WTC11 (cell line): Measurements from ENCODE around the gene HBE1. TPM values are rescaled to one million over a fixed set of nuclear protein-coding genes. Genes with fewer than 3 reads are reported as not detected.

Experiments
- ATAC-seq: fragments of 200-7000 bp; cut with Tn5 transposase; 2 replicates; pipeline ENCODE4 v1.10.0; 2021; ENCODE audit warnings: mild to moderate bottlenecking, moderate library complexity
- CTCF ChIA-PET: fragments of 300-600 bp; sonication (Branson Sonifier 250); formaldehyde crosslinking; loops from one replicate; lab custom pipeline; 2021; ENCODE audit warnings: antibody characterized with exemption; lab: Charles Lee
- POLR2A ChIA-PET: fragments of 350-600 bp; sonication (Branson Sonifier 250); formaldehyde crosslinking; loops from one replicate; lab custom pipeline; 2021; ENCODE audit warnings: antibody characterized with exemption; lab: Charles Lee
- DNase-seq: peaks from one replicate; pipeline ENCODE4 v3.0.0; 2021; ENCODE audit warnings: low spot score
- H3K27ac Mint-ChIP-seq: 2 replicates; pipeline ENCODE4 v1.8.0; 2021; ENCODE audit warnings: mixed read lengths
- H3K27me3 Mint-ChIP-seq: 2 replicates; pipeline ENCODE4 v1.8.0; 2021; ENCODE audit warnings: low read depth, mild to moderate bottlenecking, moderate library complexity, mixed read lengths
- H3K36me3 Mint-ChIP-seq: 2 replicates; pipeline ENCODE4 v1.8.0; 2021; ENCODE audit warnings: mixed read lengths
- H3K4me1 Mint-ChIP-seq: 2 replicates; pipeline ENCODE4 v1.8.0; 2022; ENCODE audit warnings: mixed read lengths
- H3K4me3 Mint-ChIP-seq: 2 replicates; pipeline ENCODE4 v1.8.0; 2021; ENCODE audit warnings: mild to moderate bottlenecking, moderate library complexity, mixed read lengths
- H3K9me3 Mint-ChIP-seq: 2 replicates; pipeline ENCODE4 v1.8.0; 2021; ENCODE audit warnings: mixed read lengths
- EMX1 ChIP-seq: fragments of 250-450 bp; sonication (Bioruptor Pico); IDR thresholded peaks from 2 replicates; pipeline ENCODE4 v1.8.0; 2021; ENCODE audit warnings: mild to moderate bottlenecking
- ETV6 ChIP-seq: sonication (generic); formaldehyde crosslinking; IDR thresholded peaks from 2 replicates; pipeline ENCODE4 v1.8.1; 2022; ENCODE audit warnings: mild to moderate bottlenecking, missing genetic modification reagents
- GTF2I ChIP-seq: fragments of 250-450 bp; sonication (Bioruptor Pico); conservative IDR thresholded peaks from 2 replicates; pipeline ENCODE4 v1.4.0; 2021; ENCODE audit warnings: mild to moderate bottlenecking
- JAZF1 ChIP-seq: fragments of 250-450 bp; sonication (Bioruptor Pico); IDR thresholded peaks from 2 replicates; pipeline ENCODE4 v1.9.0; 2021; ENCODE audit warnings: moderate library complexity, mild to moderate bottlenecking, inconsistent platforms
- MXD4 ChIP-seq: fragments of 250-450 bp; sonication (Bioruptor Pico); IDR thresholded peaks from 2 replicates; pipeline ENCODE4 v1.8.0; 2021; ENCODE audit warnings: mild to moderate bottlenecking, moderate library complexity, borderline replicate concordance
- NFYB ChIP-seq: sonication (generic); formaldehyde crosslinking; conservative IDR thresholded peaks from 2 replicates; pipeline ENCODE4 v1.8.0; 2022; ENCODE audit warnings: low read depth, missing genetic modification reagents
- SMAD4 ChIP-seq: sonication (generic); formaldehyde crosslinking; IDR thresholded peaks from 2 replicates; pipeline ENCODE4 v1.8.0; 2022; ENCODE audit warnings: mild to moderate bottlenecking, missing genetic modification reagents
- TCF7 ChIP-seq: sonication (generic); formaldehyde crosslinking; IDR thresholded peaks from 2 replicates; pipeline ENCODE4 v1.8.0; 2022; ENCODE audit warnings: mild to moderate bottlenecking, low read depth, missing genetic modification reagents, moderate library complexity
- ZBTB21 ChIP-seq: sonication (generic); formaldehyde crosslinking; IDR thresholded peaks from 2 replicates; pipeline ENCODE4 v1.8.1; 2023; ENCODE audit warnings: mild to moderate bottlenecking, missing genetic modification reagents, borderline replicate concordance
- ZNF121 ChIP-seq: sonication (generic); formaldehyde crosslinking; IDR thresholded peaks from 2 replicates; pipeline ENCODE4 v1.8.0; 2023; ENCODE audit warnings: missing genetic modification reagents
- ZNF232 ChIP-seq: sonication (generic); formaldehyde crosslinking; IDR thresholded peaks from 2 replicates; pipeline ENCODE4 v1.8.0; 2022; ENCODE audit warnings: mild to moderate bottlenecking, missing genetic modification reagents
- ZNF396 ChIP-seq: fragments of 250-450 bp; sonication (Bioruptor Pico); IDR thresholded peaks from 2 replicates; pipeline ENCODE4 v1.8.0; 2021; ENCODE audit warnings: mild to moderate bottlenecking, moderate library complexity, borderline replicate concordance
- total RNA-seq: library from RNA; stranded (reverse); gene quantifications from 3 replicates; pipeline ENCODE4 v1.2.3, GENCODE V29; 2021
- TF ChIP-seq, protein P1 (sequence below): sonication (generic); formaldehyde crosslinking; IDR thresholded peaks from 2 replicates; pipeline ENCODE4 v1.8.0; 2022; ENCODE audit warnings: missing genetic modification reagents
- TF ChIP-seq, protein P2 (sequence below): fragments of 250-450 bp; sonication (Bioruptor Pico); conservative IDR thresholded peaks from 2 replicates; pipeline ENCODE4 v1.9.0; 2021; ENCODE audit warnings: mild to moderate bottlenecking
- TF ChIP-seq, protein P3 (sequence below): sonication (generic); formaldehyde crosslinking; IDR thresholded peaks from 2 replicates; pipeline ENCODE4 v1.8.1; 2023; ENCODE audit warnings: mild to moderate bottlenecking, missing genetic modification reagents
- TF ChIP-seq, protein P4 (sequence below): fragments of 250-450 bp; sonication (Bioruptor Pico); IDR thresholded peaks from 2 replicates; pipeline ENCODE4 v1.9.0; 2021; ENCODE audit warnings: mild to moderate bottlenecking
- TF ChIP-seq, protein P5 (sequence below): sonication (generic); formaldehyde crosslinking; conservative IDR thresholded peaks from 2 replicates; pipeline ENCODE4 v1.8.1; 2022; ENCODE audit warnings: mild to moderate bottlenecking, missing genetic modification reagents
- TF ChIP-seq, protein P6 (sequence below): fragments of 250-450 bp; sonication (Bioruptor Pico); IDR thresholded peaks from 2 replicates; pipeline ENCODE4 v1.9.0; 2021; ENCODE audit warnings: mild to moderate bottlenecking, borderline replicate concordance

HBE1 gene
- total RNA-seq, 1 experiment from 2014 or later, result 3.1 TPM

DNA sequence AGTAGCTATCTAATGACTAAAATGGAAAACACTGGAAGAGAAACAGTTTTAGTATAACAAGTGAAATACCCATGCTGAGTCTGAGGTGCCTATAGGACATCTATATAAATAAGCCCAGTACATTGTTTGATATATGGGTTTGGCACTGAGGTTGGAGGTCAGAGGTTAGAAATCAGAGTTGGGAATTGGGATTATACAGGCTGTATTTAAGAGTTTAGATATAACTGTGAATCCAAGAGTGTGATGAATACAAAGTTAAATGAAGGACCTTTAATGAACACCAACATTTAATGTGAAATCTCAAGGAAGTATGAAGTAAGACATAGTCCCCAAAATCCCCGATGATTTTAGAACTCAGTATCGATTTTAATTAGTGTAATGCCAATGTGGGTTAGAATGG, 32.3 kb downstream of the HBE1 start (continued):
- TF ChIP-seq, protein P1, sequence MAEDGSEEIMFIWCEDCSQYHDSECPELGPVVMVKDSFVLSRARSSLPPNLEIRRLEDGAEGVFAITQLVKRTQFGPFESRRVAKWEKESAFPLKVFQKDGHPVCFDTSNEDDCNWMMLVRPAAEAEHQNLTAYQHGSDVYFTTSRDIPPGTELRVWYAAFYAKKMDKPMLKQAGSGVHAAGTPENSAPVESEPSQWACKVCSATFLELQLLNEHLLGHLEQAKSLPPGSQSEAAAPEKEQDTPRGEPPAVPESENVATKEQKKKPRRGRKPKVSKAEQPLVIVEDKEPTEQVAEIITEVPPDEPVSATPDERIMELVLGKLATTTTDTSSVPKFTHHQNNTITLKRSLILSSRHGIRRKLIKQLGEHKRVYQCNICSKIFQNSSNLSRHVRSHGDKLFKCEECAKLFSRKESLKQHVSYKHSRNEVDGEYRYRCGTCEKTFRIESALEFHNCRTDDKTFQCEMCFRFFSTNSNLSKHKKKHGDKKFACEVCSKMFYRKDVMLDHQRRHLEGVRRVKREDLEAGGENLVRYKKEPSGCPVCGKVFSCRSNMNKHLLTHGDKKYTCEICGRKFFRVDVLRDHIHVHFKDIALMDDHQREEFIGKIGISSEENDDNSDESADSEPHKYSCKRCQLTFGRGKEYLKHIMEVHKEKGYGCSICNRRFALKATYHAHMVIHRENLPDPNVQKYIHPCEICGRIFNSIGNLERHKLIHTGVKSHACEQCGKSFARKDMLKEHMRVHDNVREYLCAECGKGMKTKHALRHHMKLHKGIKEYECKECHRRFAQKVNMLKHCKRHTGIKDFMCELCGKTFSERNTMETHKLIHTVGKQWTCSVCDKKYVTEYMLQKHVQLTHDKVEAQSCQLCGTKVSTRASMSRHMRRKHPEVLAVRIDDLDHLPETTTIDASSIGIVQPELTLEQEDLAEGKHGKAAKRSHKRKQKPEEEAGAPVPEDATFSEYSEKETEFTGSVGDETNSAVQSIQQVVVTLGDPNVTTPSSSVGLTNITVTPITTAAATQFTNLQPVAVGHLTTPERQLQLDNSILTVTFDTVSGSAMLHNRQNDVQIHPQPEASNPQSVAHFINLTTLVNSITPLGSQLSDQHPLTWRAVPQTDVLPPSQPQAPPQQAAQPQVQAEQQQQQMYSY, result no peak

DNA sequence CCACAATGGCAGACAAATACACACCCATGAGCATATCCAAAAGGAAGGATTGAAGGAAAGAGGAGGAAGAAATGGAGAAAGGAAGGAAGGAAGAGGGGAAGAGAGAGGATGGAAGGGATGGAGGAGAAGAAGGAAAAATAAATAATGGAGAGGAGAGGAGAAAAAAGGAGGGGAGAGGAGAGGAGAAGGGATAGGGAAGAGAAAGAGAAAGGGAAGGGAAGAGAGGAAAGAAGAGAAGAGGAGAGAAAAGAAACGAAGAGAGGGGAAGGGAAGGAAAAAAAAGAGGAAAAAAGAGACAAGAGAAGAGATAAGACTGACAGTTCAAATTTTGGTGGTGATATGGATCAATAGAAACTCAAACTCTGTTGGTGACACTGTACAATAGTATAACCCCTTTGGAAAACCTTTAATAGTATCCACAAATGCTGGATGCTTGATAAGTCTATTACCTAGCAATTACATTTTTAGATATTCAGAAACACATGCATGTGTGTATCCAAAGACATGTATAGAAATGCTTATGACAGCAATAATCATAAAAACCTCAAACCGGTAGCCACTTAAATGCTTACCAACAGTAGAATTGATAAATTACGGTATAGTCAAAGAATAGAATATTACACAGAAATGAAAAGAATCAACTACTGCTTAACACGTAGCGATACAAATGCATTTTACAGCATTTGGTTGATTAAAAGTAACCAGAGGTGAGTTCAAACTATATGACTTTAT, 34.2 kb downstream of the HBE1 start:
- no peak for ATAC-seq
- ChIA-PET CTCF (no interaction called here), POLR2A (no interaction called here)
- H3K4me1 Mint-ChIP-seq, result no peaks in the 10 kb centered on the region
- H3K36me3 Mint-ChIP-seq, result no peaks in the 10 kb centered on the region
- TF ChIP-seq JAZF1 (CRISPR knock-in tag), result no peak
- no peak for TF ChIP-seq GTF2I (CRISPR knock-in tag)
- TF ChIP-seq ETV6 (CRISPR knock-in tag), result no peak
- TF ChIP-seq NFYB (CRISPR knock-in tag), result no peak
- TF ChIP-seq, protein P2, sequence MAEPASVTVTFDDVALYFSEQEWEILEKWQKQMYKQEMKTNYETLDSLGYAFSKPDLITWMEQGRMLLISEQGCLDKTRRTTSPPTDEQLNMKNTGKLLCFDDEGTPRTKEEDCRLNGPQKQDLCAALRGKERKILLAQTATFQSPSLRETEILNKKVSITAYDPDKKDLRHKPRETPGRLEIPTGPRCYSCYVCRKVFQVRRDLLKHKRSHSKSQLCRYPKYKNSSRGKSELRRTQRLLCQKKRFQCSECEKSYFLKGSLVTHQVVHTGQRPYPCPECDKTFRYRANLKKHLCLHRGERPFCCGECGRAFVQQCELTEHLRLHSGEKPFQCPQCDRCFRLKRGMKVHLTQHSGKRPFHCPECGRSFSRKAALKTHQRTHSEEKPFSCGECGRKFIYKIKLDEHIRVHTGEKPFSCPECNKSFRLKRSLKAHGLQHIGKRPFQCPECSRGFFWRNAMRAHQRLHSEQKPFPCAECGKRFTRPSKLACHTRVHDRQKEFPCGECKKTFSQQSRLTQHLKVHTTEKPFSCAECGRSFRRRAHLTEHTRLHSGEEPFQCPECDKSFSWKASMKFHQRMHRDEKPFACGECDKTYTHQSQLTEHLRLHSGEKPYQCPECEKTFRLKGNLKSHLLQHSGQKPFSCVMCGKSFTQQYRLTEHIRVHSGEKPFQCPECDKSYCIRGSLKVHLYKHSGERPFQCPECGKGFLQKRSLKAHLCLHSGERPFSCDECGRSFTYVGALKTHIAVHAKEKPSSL, result no peak
- TF ChIP-seq, protein P3, sequence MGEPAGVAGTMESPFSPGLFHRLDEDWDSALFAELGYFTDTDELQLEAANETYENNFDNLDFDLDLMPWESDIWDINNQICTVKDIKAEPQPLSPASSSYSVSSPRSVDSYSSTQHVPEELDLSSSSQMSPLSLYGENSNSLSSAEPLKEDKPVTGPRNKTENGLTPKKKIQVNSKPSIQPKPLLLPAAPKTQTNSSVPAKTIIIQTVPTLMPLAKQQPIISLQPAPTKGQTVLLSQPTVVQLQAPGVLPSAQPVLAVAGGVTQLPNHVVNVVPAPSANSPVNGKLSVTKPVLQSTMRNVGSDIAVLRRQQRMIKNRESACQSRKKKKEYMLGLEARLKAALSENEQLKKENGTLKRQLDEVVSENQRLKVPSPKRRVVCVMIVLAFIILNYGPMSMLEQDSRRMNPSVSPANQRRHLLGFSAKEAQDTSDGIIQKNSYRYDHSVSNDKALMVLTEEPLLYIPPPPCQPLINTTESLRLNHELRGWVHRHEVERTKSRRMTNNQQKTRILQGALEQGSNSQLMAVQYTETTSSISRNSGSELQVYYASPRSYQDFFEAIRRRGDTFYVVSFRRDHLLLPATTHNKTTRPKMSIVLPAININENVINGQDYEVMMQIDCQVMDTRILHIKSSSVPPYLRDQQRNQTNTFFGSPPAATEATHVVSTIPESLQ (CRISPR knock-in tag), result no peak
- no peak for TF ChIP-seq ZBTB21 (CRISPR knock-in tag)
- no peak for TF ChIP-seq MXD4
- TF ChIP-seq, protein P4, sequence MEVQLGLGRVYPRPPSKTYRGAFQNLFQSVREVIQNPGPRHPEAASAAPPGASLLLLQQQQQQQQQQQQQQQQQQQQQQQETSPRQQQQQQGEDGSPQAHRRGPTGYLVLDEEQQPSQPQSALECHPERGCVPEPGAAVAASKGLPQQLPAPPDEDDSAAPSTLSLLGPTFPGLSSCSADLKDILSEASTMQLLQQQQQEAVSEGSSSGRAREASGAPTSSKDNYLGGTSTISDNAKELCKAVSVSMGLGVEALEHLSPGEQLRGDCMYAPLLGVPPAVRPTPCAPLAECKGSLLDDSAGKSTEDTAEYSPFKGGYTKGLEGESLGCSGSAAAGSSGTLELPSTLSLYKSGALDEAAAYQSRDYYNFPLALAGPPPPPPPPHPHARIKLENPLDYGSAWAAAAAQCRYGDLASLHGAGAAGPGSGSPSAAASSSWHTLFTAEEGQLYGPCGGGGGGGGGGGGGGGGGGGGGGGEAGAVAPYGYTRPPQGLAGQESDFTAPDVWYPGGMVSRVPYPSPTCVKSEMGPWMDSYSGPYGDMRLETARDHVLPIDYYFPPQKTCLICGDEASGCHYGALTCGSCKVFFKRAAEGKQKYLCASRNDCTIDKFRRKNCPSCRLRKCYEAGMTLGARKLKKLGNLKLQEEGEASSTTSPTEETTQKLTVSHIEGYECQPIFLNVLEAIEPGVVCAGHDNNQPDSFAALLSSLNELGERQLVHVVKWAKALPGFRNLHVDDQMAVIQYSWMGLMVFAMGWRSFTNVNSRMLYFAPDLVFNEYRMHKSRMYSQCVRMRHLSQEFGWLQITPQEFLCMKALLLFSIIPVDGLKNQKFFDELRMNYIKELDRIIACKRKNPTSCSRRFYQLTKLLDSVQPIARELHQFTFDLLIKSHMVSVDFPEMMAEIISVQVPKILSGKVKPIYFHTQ (CRISPR knock-in tag), result no peak
- TF ChIP-seq ZNF121 (CRISPR knock-in tag), result no peak
- TF ChIP-seq EMX1, result no peak
- TF ChIP-seq, protein P5, sequence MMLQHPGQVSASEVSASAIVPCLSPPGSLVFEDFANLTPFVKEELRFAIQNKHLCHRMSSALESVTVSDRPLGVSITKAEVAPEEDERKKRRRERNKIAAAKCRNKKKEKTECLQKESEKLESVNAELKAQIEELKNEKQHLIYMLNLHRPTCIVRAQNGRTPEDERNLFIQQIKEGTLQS (CRISPR knock-in tag), result no peak
- no peak for TF ChIP-seq SMAD4 (CRISPR knock-in tag)
- no peak for TF ChIP-seq ZNF396 (CRISPR knock-in tag)
- TF ChIP-seq, protein P6, sequence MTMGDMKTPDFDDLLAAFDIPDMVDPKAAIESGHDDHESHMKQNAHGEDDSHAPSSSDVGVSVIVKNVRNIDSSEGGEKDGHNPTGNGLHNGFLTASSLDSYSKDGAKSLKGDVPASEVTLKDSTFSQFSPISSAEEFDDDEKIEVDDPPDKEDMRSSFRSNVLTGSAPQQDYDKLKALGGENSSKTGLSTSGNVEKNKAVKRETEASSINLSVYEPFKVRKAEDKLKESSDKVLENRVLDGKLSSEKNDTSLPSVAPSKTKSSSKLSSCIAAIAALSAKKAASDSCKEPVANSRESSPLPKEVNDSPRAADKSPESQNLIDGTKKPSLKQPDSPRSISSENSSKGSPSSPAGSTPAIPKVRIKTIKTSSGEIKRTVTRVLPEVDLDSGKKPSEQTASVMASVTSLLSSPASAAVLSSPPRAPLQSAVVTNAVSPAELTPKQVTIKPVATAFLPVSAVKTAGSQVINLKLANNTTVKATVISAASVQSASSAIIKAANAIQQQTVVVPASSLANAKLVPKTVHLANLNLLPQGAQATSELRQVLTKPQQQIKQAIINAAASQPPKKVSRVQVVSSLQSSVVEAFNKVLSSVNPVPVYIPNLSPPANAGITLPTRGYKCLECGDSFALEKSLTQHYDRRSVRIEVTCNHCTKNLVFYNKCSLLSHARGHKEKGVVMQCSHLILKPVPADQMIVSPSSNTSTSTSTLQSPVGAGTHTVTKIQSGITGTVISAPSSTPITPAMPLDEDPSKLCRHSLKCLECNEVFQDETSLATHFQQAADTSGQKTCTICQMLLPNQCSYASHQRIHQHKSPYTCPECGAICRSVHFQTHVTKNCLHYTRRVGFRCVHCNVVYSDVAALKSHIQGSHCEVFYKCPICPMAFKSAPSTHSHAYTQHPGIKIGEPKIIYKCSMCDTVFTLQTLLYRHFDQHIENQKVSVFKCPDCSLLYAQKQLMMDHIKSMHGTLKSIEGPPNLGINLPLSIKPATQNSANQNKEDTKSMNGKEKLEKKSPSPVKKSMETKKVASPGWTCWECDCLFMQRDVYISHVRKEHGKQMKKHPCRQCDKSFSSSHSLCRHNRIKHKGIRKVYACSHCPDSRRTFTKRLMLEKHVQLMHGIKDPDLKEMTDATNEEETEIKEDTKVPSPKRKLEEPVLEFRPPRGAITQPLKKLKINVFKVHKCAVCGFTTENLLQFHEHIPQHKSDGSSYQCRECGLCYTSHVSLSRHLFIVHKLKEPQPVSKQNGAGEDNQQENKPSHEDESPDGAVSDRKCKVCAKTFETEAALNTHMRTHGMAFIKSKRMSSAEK (CRISPR knock-in tag), result no peak
- no peak for TF ChIP-seq TCF7
- no peak for TF ChIP-seq ZNF232 (CRISPR knock-in tag)
- H3K4me3 Mint-ChIP-seq, result no peak overlapping the region
- no peak overlapping the region for H3K27ac Mint-ChIP-seq
- no peak for DNase-seq
- H3K9me3 Mint-ChIP-seq, result no peaks in the 10 kb centered on the region
- no peaks in the 10 kb centered on the region; the same call in 1 of the 2 replicates for H3K27me3 Mint-ChIP-seq
